Measurements from ENCODE around the gene PCP4. TPM values are rescaled to one million over a fixed set of nuclear protein-coding genes. Genes with fewer than 3 reads are reported as not detected.

The PCP4 gene
- total and polyA plus RNA-seq, 7 donors, result 0.06 TPM; not detected in 6

- WGBS, 3 donors, result 60 to 69% (median 67%) methylated on average over 18 of the region's 18 CpGs
- Histone ChIP-seq H3K9me3 (no peaks in the 10 kb centered on the region), H3K4me1 (no peaks in the 10 kb centered on the region), H3K36me3 (ENCODE audit: insufficient read depth in 1 of 2, low read depth in 1 of 2) (no peaks in the 10 kb centered on the region), H3K27me3 (ENCODE audit: insufficient read depth in 3 of 3, low read length in 2 of 3) (no peaks in the 10 kb centered on the region), H3K4me3 (no peak overlapping the region), H3K27ac (no peak overlapping the region)
- ATAC-seq (no peak), DNase-seq (no peak)
- TF ChIP-seq, protein P1, sequence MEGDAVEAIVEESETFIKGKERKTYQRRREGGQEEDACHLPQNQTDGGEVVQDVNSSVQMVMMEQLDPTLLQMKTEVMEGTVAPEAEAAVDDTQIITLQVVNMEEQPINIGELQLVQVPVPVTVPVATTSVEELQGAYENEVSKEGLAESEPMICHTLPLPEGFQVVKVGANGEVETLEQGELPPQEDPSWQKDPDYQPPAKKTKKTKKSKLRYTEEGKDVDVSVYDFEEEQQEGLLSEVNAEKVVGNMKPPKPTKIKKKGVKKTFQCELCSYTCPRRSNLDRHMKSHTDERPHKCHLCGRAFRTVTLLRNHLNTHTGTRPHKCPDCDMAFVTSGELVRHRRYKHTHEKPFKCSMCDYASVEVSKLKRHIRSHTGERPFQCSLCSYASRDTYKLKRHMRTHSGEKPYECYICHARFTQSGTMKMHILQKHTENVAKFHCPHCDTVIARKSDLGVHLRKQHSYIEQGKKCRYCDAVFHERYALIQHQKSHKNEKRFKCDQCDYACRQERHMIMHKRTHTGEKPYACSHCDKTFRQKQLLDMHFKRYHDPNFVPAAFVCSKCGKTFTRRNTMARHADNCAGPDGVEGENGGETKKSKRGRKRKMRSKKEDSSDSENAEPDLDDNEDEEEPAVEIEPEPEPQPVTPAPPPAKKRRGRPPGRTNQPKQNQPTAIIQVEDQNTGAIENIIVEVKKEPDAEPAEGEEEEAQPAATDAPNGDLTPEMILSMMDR (IDR thresholded peaks at IDR 0.05), result no peak
- intact Hi-C loops (cut with DNase I), result no loop called here
Measured at GRCh38 chr21:39951183-39952101, 84.2 kb downstream of the PCP4 start.

DNA sequence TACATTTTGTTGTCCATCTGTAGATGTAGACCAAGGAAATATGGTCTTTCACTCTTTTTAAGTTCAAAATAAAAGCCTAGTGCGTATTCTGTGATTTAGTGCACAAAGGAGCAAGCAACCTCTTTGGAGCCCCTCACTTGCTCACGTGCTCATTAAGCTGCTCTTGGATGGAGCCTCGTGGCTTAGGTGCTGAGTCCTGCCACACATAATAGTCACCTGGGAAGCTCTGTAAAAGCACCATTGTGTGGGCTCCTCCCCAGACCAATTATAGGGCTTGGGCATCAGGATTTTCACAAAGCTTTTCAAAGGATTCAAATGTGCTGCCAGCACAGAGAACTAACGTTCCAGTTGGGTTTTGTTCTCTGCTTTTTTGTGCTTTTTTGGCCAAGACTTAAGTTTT is 85.0 kb downstream of the PCP4 start:
- ATAC-seq (no peak), DNase-seq (no peak)
- no peaks in the 10 kb centered on the region for H3K4me1 ChIP-seq
- H3K27ac ChIP-seq, result no peak overlapping the region
- TF ChIP-seq, protein P1 (IDR thresholded peaks at IDR 0.05), result no peak
- H3K36me3 ChIP-seq (ENCODE audit: insufficient read depth in 1 of 2, low read depth in 1 of 2), result no peaks in the 10 kb centered on the region
- intact Hi-C loops (cut with DNase I), result no loop called here
- no peaks in the 10 kb centered on the region for H3K9me3 ChIP-seq
- H3K27me3 ChIP-seq (ENCODE audit: insufficient read depth in 3 of 3, low read length in 2 of 3), result no peaks in the 10 kb centered on the region
- no peak overlapping the region for H3K4me3 ChIP-seq
- 51 to 55% (median 54%) methylated on average over 4 of the region's 4 CpGs for whole genome bisulfite sequencing, 3 donors

DNA sequence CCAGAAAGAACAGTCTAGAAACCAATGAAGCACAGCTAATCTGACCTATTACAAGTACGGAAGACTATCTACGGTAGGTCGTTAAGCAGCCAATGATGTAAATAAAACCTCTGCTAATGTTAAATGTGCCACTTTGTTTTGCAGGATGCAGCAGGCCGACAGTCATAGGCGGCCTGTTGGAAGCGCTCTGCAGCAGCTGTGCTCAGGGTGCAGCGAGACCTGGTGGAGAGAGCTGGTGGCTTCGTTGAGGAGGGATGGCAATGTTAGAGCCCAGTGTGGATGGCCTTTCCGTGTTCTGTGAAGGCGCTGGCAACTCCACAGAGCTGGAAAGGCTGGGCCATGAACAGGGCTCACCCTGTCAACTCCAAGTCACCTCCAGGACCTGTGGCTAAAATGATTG is 87.3 kb downstream of the PCP4 start:
- H3K4me3 ChIP-seq, result no peak overlapping the region
- H3K36me3 ChIP-seq (ENCODE audit: insufficient read depth in 1 of 2, low read depth in 1 of 2), result no peaks in the 10 kb centered on the region
- TF ChIP-seq, protein P1 (IDR thresholded peaks at IDR 0.05), result no peak
- no peaks in the 10 kb centered on the region for H3K9me3 ChIP-seq
- no peaks in the 10 kb centered on the region for H3K27me3 ChIP-seq (ENCODE audit: insufficient read depth in 3 of 3, low read length in 2 of 3)
- ATAC-seq, result no peak
- intact Hi-C loops (cut with DNase I), result no loop called here
- no peaks in the 10 kb centered on the region for H3K4me1 ChIP-seq
- WGBS, 3 donors, result 80 to 82% (median 80%) methylated on average over 10 of the region's 10 CpGs
- no peak for DNase-seq
- no peak overlapping the region for H3K27ac ChIP-seq

- Histone ChIP-seq H3K4me3 (no peak overlapping the region), H3K36me3 (ENCODE audit: insufficient read depth in 1 of 2, low read depth in 1 of 2) (no peaks in the 10 kb centered on the region), H3K9me3 (no peaks in the 10 kb centered on the region), H3K4me1 (no peaks in the 10 kb centered on the region), H3K27me3 (ENCODE audit: insufficient read depth in 3 of 3, low read length in 2 of 3) (no peaks in the 10 kb centered on the region), H3K27ac (no peak overlapping the region)
- ATAC-seq (no peak), DNase-seq (no peak)
- intact Hi-C loops (cut with DNase I), result no loop called here
- WGBS, 3 donors, result 91 to 92% (median 91%) methylated on average over 4 of the region's 4 CpGs
- TF ChIP-seq, protein P1 (IDR thresholded peaks at IDR 0.05), result no peak
Measured at GRCh38 chr21:39955326-39955725, 88.1 kb downstream of the PCP4 start.
